ENCODE results near the gene PSMB1.

DNA sequence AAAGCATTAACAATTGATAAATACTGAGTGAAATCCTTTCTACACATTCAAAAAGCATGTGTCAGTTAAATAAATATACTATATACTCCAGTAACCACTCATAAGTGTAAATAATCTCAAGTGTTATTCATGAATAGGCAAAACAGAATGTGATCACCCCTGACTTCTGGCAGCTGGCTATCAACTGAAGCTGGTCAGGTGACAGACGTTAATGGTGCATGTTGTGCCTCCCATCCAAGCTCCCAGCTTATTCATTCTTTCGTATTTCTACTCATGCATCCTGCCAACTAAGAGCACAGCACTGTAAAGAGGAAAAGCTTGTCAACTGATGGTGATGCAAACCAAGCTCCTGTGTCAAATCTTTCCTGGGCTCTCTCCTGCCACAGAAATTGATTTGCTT lies 7.7 kb downstream of the PSMB1 start:
- TF ChIP-seq EZH2 (IDR thresholded peaks at IDR 0.05; ENCODE audit: insufficient read depth, poor library complexity, severe bottlenecking) (no peak), EZH2phosphoT487 (IDR thresholded peaks at IDR 0.05; ENCODE audit: insufficient read depth, low read depth) (no peak)

Measured in GM23248 (cell line).